Eye (tissue), 1 donor: Measurements from ENCODE around the gene CHRND.
"Not testable (repeated sequence)": the region's sequence is repeated elsewhere in the genome, so short reads cannot be mapped to it uniquely, and the experiment has no call there.

Source experiments
- DNase-seq: peaks from one replicate; pipeline ENCODE4 v3.0.0-alpha.2; 2015

The CHRND gene

GRCh38 chr2:232528746-232529460 lies 2.9 kb downstream of the CHRND start:
- no peak for DNase-seq

- DNase-seq = no peak
Measured at GRCh38 chr2:232529806-232530547, 4.0 kb downstream of the CHRND start.

DNA sequence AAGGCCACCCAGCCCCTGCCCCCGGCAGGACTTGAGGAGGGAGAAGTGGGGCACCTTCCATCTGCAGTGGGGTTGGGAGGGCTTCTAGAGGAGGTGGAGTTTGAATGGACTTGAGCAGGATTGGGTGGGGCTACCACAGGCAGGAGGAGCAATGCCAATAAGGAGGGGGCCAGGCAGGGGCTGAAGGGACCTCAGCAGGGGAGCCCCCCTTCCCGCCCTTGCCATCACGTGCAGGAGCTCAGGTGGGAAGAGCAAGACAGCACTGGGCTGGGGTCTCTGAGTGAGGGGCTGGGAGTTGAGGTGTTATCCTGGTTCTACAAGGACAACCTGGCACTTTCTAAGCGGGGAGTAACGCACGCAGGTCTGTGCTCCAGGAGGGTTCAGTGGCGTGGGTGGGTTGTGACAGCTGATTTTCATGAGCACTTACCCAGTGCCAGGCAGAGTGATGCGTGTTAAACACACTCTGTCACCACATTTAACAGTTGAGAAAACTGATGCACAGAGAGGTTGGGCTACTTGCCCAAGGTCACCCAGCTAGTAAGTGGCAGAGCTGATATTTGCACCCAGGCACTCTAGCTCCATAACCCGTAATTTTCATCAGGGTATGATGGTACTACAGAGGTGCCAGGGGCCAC lies 4.8 kb downstream of the CHRND start:
- no peak for DNase-seq

- DNase-seq = no peak
Measured at GRCh38 chr2:232532419-232532818, 6.5 kb downstream of the CHRND start.

- DNase-seq = not testable (repeated sequence)
Measured at GRCh38 chr2:232532821-232533220, 6.9 kb downstream of the CHRND start.

DNA sequence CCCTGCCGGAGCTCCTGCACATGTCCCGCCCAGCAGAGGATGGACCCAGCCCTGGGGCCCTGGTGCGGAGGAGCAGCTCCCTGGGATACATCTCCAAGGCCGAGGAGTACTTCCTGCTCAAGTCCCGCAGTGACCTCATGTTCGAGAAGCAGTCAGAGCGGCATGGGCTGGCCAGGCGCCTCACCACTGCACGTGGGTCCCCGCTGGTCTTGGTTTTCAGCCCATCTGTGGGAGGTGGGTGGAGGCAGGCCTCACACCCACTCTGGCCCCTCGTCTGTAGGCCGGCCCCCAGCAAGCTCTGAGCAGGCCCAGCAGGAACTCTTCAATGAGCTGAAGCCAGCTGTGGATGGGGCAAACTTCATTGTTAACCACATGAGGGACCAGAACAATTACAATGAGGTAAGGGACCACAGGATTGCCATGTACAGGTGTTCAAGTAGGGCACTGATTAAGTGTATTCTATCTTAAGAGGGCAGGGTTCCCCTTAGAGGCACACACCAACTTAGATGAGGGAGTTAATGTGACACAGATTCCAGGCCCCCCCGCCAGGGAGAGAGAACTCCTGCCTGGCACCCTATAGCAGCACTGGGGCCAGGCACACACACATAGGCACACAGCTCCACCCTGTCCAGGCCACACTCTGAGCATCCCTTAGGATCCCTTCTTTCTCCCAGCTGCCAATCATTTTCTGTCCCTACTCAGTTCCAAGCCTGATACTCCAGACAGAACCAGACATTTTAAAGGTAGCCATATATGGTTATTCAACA lies 8.2 kb downstream of the CHRND start:
- no peak for DNase-seq

GRCh38 chr2:232534940-232535651 lies 9.1 kb downstream of the CHRND start:
- no peak for DNase-seq

DNA sequence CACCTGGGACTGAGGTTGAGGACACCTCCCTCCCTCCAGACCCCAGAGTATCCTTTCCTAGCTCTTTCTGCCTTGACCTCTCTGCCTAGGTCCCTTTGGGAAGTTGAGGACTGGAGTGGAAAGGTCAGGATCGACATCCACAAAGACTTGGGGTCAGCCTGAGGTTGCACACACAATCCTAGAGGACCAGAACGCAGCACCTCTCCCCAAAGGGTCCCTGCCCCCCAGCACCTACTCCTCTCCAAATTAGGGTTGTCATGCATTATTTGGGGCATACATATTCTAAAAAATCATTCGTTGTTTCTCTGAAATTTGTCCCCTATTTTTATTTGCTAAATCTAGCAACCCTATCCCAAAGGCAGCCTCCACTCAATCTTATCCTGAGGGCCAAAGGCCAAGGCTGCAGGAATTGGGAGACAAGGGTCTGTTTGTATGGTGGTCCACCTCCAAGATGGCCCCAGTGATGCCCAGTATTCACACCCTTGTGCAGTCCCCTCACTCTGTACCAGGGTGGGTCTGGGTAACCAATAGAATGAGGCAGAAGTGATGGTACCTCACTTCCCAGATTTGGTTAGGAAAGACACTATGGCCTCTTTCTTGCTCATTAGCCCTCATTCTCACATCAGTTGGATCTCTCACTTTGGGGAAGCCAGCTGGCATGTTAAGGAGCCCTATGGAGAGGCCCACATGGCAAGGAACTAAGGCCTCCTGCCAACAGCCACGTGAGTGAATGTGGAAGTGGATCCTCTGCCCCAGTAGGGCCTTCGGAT lies 10.0 kb downstream of the CHRND start:
- DNase-seq = no peak

DNA sequence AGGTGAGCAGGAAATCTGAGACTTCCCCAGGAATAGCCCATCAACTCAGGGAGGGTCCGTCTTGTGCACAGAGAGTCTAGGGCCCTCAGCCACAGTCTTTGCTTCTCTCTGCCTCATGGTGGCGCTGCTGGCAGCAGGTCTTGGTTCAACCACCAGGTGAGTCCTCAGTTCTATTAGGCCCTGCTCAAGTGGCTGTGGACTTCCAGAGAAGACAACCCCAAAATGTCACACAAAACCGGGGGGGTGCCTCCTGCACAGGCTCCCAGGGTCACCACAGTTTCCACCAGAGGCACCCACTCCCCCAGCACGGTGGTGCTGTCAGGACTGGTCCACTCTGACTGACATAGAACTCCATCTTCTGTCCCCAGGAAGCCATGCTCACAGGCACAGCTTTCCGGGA lies 11.1 kb downstream of the CHRND start:
- DNase-seq = no peak

- no peak for DNase-seq
Measured at GRCh38 chr2:232537499-232537898, 11.5 kb downstream of the CHRND start.

GRCh38 chr2:232538671-232539070 lies 12.7 kb downstream of the CHRND start:
- DNase-seq = no peak

GRCh38 chr2:232539298-232540231 lies 13.6 kb downstream of the CHRND start, which contains the start of gene CHRNG:
TSS of gene CHRNG (plus strand) at chr2:232539692. CDS start at chr2:232539748, 56 bp downstream.
- DNase-seq = peak; percentile 26

DNA sequence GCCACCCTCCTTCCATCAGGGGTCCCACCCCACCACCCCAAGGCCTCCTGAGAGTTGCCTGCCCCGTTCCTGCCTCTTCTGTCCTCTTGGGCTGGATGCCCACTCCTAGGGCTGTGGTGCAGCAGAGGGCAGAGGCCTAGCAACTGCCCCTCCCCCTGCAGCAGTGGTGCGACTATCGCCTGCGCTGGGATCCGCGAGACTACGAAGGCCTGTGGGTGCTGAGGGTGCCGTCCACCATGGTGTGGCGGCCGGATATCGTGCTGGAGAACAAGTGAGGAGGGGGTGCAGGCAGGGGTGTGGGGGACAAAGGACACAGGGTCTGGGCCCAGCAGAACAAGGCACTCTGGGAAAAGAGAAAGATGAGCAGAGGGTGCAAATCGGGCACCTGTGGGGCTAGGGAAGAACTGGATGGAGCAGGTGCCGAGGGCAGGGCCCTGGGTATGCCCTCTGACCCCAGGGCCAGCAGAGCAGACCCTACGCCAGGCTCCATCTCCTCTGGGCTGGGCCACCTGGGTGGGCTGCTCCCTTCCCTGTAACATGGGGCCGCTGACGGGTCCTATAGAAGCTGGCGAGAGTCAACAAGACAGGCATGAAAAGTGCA lies 14.6 kb downstream of the CHRND start:
- no peak for DNase-seq

- no peak for DNase-seq
Measured at GRCh38 chr2:232541195-232541960, 15.4 kb downstream of the CHRND start.

GRCh38 chr2:232541961-232542714 lies 16.2 kb downstream of the CHRND start:
- DNase-seq = no peak

- DNase-seq = no peak
Measured at GRCh38 chr2:232542715-232543467, 16.9 kb downstream of the CHRND start.

GRCh38 chr2:232543491-232543890 lies 17.5 kb downstream of the CHRND start:
- DNase-seq = no peak
